GM19025 (cell line): ENCODE measurements around the gene NSD2.
"Not testable (repeated sequence)": the region's sequence is repeated elsewhere in the genome, so short reads cannot be mapped to it uniquely, and the experiment has no call there.

Experiments used
- ATAC-seq: cut with Tn5 transposase; IDR thresholded peaks from one replicate; pipeline ENCODE4 v1.9.1; 2021; ENCODE audit warnings: mild to moderate bottlenecking, low read depth, moderate library complexity; ENCODE audit not compliant: unreplicated experiment

The NSD2 gene

GRCh38 chr4:1993718-1994516 is 122.7 kb downstream of the NSD2 start:
- not testable (repeated sequence) for ATAC-seq

GRCh38 chr4:1994938-1995337 is 123.7 kb downstream of the NSD2 start:
- ATAC-seq: no peak

DNA sequence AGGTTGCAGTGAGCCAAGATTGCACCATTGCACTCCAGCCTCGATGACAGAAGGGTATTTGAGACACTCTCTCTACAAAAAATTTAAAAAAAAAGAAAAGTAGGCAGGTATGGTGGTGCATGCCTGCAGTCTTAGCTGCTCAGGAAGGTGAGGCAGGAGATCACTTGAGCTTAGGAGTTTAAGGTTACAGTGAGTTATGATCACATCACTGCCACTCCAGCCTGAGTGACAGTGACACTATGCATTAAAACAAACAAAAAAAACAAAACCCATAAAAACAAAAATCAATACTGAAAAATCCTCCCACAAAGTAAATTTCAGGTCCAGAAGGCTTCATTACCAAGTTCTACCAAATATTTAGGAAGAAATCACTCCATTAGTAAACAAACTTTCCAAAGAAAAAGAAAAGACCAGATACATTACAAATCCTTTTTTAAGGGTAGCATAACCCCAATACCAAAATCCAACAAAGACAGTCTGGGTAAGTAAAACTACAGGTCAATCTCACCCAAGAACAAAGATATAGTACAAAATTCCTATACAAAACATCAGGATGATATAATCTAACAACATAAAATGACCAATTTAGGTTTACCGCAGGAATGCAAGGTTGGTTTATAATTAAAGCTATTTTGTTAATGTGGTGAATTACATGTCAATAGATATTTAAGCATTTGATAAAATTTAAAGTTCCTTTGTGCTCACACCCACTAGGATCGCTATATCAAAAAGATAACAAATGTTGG is 125.8 kb downstream of the NSD2 start:
- no peak for ATAC-seq

DNA sequence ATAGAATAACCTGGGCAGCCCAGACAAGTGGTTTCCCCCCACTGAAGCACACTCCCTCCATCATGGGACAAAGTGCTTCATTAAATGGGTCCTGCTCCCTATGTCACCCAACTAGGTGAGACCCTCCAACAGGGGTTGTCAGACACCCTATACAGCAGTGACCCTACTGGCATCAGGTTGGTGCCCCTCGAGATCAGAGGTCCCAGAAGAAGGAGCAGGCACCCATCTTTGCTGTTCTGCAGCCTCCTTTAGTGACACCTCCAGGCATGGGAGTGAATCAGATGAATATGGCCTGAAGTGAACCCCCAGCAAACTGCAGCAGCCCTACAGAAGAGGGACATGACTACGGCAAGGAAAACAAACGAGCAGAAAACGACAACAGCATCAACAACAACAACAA is 126.5 kb downstream of the NSD2 start:
- ATAC-seq: no peak

DNA sequence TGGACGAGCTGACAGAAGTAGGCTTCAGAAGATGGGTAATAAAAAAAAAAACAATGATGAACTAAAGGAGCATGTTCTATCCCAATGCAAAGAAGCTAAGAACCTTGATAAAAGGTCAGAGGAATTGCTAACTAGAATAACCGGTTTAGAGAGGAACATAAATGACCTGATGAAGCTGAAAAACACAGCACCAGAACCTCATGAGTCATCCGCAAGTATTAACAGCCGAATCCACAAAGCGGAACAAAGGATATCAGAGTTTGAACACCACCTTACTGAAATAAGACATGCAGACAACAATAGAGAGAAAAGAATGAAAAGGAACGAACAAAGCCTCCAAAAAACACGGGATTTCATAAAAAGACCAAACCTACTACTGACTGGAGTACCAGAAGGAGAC is 127.1 kb downstream of the NSD2 start:
- ATAC-seq: no peak

DNA sequence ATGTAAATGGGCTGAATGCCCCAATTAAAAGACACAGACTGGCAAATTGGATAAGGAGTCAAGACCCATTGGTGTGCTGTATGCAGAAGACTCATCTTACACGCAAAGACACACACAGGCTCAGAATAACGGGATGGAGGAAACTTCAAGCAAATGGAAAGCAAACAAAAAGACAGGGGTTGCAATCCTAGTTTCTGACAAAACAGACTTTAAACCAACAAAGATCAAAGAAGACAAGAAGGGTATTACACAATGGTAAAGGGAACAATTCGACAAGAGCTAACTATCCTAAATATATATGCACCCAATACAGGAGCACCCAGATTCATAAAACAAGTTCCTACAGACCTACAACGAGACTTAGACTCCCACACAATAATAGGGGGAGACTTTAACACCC is 128.1 kb downstream of the NSD2 start:
- ATAC-seq: not testable (repeated sequence)

DNA sequence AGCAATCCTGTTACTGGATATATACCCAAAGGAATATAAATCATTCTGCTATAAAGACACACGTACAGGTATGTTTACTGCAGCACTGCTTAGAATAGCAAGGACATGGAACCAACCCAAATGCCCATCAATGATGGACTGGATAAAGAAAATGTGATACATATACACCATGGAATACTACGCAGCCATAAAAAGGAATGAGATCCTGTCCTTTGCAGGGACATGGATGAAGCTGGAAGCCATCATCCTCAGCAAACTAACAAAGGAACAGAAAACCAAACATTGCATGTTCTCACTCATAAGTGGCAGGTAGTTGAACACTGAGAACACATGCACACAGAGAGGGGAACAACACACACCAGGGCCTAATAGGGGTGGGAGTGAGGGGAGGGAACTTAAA is 132.2 kb downstream of the NSD2 start:
- ATAC-seq: not testable (repeated sequence)

DNA sequence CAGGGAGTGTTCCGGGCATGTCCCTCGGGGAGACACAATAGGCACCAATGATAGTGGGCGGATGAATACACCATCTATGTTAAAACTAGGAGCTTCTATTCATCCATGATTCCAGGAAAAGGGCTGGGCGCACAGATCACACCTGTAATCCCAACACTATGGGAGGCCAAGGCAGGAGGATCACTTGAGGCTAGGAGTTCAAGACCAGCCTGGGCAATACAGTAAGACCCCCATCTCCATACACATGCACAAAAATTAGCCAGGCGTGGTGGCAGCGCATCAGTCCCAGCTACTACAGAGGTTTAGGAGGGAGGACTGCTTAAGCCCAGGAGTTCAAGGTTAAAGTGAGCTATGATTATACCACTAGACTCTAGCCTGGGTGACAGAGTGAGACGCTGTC is 135.2 kb downstream of the NSD2 start:
- no peak for ATAC-seq

DNA sequence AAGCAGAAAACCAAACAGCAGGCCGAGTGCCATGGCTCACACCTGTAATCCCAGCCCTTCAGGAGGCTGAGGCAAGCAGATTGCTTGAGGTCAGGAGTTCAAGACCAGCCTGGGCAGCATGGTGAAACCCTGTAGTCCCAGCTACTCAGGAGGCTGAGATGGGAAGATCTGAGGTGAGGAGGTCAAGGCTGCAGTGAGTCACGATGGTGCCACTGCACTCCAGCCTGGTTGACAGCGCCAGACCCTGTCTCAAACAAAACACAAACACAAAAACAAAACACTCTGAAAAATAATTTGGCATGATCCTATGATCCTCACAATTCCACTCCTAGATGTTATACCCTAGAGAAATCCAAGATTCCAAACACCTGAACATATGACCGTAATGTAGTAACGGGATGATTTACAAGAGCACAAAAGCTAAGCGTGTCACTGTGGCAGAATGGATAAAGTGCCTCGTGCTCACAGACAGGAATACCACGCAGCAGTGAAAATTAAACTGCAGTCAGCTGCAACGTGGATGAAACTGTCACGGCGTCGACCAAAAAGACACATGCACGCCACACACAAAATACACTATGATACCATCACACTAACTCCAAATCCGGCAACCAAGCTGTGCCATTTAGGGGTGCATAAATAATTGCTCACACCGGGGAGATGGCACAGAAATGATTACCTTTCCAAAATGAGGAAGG is 135.9 kb downstream of the NSD2 start:
- ATAC-seq: no peak

GRCh38 chr4:2007804-2008670 is 136.8 kb downstream of the NSD2 start:
- ATAC-seq: no peak

- no peak for ATAC-seq
These were observed 137.4 kb downstream of the NSD2 start for GRCh38 chr4:2008671-2008920.

DNA sequence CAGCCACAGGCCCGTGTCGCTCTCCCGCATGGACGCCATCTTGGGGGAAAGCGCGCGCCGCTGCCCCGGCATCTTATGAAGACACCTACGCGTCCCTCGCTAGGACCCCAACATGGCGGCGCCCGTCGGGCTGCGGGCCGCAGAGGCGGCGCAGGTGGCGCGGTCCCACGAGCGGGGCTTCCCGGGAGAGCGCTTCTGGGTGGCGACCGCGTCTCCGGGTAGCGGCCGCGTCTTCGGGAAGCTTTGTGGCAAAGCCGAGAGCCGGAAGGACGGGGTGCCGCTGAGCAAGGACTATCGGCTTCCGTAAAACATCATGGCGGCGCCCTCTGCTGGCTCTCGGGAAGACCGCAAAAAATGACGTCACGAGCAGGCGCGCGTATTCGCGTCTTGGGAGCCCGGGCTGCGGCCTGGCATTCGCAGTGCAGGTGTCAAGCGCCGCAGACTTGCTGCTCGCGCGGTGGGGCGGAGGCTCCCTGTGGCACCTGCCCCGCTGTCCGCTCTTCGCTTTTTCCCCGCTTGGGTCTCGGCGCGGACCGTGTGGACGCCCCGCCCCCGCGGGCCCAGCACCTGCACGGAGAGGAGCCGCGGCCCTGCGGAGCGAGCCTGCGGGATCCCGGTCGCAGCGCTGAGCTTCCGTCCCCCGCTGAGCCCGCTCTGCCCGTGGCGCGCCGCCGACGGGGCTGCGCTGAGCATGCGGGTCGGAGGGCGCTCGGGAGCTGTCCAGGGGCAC is 137.9 kb downstream of the NSD2 start, which contains the start of gene NELFA:
NELFA (minus strand) TSS at position 54 of the 730 bp plus-strand sequence; CDS start at position 39, 15 bp downstream.
- ATAC-seq: peak; percentile 82

GRCh38 chr4:2009651-2010233 is 138.5 kb downstream of the NSD2 start:
- ATAC-seq: no peak

DNA sequence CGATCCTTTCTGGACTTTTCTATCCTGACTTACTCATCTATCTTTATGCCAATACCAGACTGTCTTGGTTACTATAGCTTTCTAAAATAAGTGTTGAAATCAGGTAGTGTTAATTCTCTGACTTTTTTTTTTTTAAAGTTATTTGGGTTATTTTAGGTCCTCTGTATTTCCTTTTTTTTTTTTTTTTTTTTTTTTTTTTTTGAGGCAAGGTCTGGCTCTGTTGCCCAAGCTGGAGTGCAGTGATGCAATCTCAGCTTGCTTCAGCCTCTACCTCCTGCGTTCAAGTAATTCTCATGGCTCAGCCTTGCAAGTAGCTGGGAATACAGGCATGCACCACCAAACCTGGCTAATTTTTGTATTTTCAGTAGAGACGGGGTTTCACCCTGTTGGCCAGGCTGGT is 140.4 kb downstream of the NSD2 start:
- no peak for ATAC-seq

DNA sequence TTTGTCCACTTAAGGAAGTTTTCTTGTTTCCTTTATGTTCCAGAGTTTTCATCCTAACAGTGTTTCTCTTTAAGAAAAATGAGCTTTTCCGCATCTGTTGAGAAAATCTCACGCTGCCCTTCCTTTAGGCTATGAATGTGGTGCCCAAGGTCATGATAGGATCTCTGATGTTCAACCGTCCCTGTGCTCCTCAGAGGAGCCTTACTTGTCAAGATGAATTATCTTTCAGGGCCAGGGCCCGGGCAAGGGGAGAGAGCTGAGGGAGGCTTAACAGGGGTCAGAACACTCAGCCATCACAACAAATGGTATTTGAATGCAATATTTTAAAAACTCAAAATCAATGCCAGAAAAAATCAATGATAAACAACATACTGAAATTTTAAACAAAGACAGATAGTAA is 143.8 kb downstream of the NSD2 start:
- no peak for ATAC-seq

DNA sequence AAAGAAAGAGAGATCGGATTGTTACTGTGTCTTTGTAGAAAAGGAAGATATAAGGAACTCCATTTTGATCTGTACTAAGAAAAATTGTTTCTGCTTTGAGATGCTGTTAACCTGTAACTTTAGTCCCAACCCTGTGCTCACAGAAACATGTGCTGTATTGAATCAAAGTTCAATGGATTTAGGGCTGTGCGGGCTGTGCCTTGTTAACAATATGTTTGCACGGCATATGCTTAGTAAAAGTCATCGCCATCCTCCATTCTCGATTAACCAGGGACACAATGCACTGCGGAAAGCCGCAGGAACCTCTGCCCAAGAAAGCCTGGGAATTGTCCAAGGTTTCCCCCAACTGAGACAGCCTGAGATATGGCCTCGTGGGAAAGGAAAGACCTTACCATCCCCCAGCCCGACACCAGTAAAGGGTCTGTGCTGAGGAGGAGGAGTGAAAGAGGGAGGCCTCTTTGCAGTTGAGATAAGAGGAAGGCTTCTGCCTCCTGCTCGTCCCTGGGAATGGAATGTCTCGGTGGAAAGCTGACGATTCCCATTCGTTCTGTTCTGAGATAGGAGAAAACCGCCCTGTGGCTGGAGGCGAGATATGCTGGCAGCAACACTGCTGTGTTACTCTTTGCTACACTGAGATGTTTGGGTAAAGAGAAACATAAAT is 150.3 kb downstream of the NSD2 start:
- ATAC-seq: not testable (repeated sequence)

DNA sequence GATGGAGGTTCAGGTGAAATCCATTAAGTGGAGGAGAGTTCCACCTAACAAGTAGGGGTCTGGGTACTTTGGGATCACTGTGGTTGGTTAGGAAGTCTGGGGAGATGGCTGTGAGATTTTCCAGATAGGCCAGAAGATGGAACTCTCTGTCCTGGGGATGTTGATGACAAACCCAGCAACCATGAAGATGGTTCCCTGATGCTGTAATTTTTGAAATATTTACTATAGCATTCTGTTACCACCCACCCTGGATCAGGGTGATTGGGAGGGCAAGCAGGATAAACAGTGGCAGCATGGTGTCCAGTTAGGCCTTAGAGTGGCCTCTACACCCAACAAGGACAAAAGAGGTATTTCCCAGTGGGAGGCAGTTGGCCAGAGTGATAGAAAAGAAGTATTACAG is 153.5 kb downstream of the NSD2 start:
- no peak for ATAC-seq

DNA sequence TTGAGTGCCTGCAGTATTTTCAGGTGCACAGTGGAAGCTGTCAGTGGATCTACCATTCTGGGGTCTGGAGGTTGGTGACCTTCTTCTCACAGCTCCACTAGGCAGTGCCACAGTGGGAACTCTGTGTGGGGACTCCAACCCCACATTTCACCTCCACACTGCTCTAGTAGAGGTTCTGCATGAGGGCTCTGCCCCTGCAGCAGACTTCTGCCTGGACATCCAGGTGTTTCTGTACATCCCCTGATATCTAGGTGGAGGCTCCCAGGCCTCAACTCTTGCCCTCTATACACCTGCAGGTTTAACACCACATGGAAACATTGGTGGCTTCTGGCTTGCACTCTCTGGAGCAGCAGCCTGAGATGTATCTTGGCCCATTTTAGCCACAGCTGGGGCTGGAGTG is 154.6 kb downstream of the NSD2 start:
- no peak for ATAC-seq

DNA sequence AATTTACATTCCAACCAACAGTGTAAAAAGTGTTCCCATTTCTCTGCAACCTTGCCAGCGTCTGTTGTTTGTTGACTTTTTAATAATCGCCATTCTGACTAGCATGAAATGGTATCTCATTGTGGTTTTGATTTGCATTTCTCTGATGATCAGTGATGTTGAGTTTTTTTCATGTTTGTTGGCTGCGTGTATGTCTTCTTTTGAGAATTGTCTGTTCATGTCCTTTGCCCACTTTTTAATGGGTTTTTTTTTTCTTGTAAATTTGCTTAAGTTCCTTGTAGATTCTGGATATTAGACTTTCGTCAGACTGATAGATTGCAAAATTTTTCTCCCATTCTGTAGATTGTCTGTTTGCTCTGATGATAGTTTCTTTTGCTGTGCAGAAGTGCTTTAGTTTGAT is 155.9 kb downstream of the NSD2 start:
- ATAC-seq: not testable (repeated sequence)
